ENCODE results near the gene BICC1.
"Not testable (repeated sequence)": the region's sequence is repeated elsewhere in the genome, so short reads cannot be mapped to it uniquely, and the experiment has no call there.

The BICC1 gene

DNA sequence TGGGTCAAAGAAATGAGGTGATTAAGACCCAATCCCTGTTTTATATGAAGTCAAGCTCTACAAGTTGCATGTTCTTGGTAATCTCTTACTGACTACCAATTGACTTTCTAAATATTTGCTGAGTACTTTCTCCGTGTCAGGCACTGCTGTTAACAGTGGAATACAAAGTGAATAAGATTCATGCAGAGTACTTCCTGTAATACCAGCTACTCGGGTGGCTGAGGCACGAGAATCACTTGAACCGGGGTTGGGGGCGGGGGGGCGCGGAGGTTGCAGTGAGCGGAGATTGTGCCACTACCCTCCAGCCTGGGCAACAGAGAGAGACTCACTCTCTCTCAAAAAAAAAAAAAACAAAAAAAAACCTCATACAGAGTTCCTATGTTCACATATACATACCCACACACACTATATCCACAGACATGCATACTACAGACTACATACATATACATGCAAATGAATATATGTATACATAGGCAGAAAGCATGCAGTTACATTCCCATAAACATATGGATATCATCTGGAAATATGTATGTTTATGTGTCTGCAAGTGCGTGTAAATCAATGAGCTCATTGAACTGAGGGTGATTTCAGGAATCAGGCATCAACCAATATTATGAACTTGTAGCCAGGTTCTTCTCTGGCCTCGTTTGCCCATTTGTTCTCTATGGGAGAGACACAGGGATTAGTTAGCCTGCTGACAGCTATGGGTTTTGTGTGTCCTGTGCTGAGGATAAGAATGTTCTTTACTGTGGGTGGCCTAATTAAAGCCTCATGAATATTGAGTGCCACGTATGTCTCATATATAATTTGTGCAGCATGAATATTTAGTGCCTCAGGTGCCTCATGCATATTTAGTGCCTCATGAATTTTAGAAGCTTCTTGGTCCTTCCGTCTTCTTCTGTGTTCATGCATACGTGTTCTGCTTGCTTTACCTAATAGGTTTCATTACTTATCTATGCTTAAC is 73.9 kb downstream of the BICC1 start:
- TF ChIP-seq CTCF (IDR thresholded peaks at IDR 0.05; ENCODE audit: low read depth, low read length), result no peak
- H3K4me3 ChIP-seq (ENCODE audit: low read depth, low read length), result no peak overlapping the region
- DNase-seq (ENCODE audit: low read depth, low spot score), result no peak
- in situ Hi-C loops (cut with HindIII; ENCODE audit: low sequenced_read_pairs), result no loop called here

DNA sequence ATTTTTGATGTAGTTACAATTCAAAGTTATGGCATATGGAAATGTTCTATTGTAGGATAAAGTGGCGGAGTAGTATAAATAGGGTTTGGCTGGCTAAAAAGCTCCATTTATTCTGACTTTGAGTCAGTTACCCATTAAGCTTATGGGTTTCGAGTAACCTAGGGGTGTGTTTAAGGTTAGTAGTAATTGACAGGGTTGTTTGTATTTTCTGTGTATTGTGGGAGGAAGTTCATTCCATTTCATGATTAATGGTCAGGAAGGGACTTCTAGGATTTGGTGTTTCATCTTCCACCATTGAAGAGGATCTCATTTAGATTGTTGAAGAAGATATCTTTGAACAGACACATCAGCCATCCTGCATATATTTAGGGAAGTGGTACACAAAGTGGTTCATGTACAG is 75.0 kb downstream of the BICC1 start:
- no peak for DNase-seq (ENCODE audit: low read depth, low spot score)
- no peak overlapping the region for H3K4me3 ChIP-seq (ENCODE audit: low read depth, low read length)
- in situ Hi-C loops (cut with HindIII; ENCODE audit: low sequenced_read_pairs), result no loop called here
- TF ChIP-seq CTCF (IDR thresholded peaks at IDR 0.05; ENCODE audit: low read depth, low read length), result no peak

DNA sequence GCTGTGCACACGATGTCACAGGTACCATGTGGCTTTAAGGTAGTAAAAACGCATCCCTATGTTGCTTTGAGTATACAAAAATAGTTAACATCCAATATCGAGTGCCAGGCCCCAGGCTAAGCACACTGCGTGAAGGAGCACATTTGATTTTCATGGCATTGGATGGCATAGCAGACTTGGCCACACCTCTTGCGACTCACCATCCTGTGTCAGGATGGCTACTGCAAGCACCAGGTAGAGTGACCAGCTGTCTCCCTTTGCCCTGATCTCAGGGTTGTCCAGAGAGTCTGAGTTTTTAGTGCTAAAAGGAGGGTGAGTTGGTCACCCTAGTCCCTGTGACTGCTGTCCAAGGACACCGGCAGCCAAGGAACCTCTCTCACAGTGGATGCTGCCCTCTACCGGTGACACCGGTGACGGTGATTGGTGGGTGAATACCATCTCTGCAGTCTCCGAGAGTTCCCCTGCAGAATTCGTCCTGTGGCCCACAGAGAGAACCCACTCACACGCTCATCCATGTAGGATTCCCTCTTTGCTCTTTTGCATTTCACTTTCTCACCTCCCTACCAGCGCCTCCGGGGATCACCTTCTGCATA is 76.1 kb downstream of the BICC1 start:
- no peak for DNase-seq (ENCODE audit: low read depth, low spot score)
- in situ Hi-C loops (cut with HindIII; ENCODE audit: low sequenced_read_pairs), result no loop called here
- TF ChIP-seq CTCF (IDR thresholded peaks at IDR 0.05; ENCODE audit: low read depth, low read length), result no peak
- no peak overlapping the region for H3K4me3 ChIP-seq (ENCODE audit: low read depth, low read length)

- no peak overlapping the region for H3K4me3 ChIP-seq (ENCODE audit: low read depth, low read length)
- peak; percentile 96 for DNase-seq (ENCODE audit: low read depth, low spot score)
- TF ChIP-seq CTCF (IDR thresholded peaks at IDR 0.05; ENCODE audit: low read depth, low read length), result no peak
- in situ Hi-C loops (cut with HindIII; ENCODE audit: low sequenced_read_pairs), result no loop called here
Measured at GRCh38 chr10:58590152-58590840, 77.6 kb downstream of the BICC1 start.

DNA sequence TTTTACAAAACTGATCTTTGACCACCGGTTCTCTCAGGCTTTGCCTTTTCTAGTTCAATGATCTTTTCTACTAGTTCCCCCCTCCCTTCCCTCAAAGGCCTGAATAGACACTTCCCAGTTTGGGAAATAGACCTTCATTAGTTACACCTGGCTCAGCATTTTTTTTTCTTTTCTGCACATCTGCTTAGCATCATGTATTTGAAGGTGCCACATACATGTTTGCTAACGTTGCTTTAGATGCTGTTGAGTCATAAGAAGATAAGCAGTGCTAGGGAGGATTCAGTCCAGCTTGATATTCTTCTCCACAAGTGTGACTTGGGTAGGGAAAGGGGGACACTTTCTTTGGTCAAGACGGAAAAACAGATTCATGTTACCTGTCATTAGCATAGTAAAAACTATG is 78.3 kb downstream of the BICC1 start:
- in situ Hi-C loops (cut with HindIII; ENCODE audit: low sequenced_read_pairs), result no loop called here
- H3K4me3 ChIP-seq (ENCODE audit: low read depth, low read length), result no peak overlapping the region
- no peak for DNase-seq (ENCODE audit: low read depth, low spot score)
- no peak for TF ChIP-seq CTCF (IDR thresholded peaks at IDR 0.05; ENCODE audit: low read depth, low read length)

DNA sequence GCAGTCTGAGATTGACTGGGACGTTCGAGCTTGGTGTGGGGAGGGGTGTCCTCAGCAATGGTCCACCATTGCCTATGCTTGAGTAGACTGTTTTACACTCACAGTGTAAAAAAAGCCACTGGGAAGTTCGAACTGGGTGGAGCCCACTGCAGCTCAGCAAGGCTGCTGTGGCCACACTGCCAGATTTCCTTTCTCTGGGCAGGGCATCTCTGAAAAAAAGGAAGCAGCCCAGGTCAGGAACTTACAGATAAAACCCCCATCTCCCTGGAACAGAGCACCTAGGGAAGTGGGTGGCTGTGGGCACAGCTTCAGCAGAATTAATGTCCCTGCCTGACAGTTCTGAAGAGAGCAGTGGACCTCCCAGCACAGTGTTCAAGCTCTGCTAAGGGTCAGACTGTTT is 80.3 kb downstream of the BICC1 start:
- H3K4me3 ChIP-seq (ENCODE audit: low read depth, low read length), result no peak overlapping the region
- TF ChIP-seq CTCF (IDR thresholded peaks at IDR 0.05; ENCODE audit: low read depth, low read length), result no peak
- no peak for DNase-seq (ENCODE audit: low read depth, low spot score)
- in situ Hi-C loops (cut with HindIII; ENCODE audit: low sequenced_read_pairs), result no loop called here

- DNase-seq (ENCODE audit: low read depth, low spot score); H3K4me3 ChIP-seq (ENCODE audit: low read depth, low read length); in situ Hi-C loops (cut with HindIII; ENCODE audit: low sequenced_read_pairs): not testable (repeated sequence)
Measured at GRCh38 chr10:58597211-58597610, 84.5 kb downstream of the BICC1 start.

Measured in astrocyte of the spinal cord (primary cell).